ENCODE results near the gene ZNF184. TPM values are rescaled to one million over a fixed set of nuclear protein-coding genes. Genes with fewer than 3 reads are reported as not detected.

ZNF184 gene
- total RNA-seq, 1 donor from 2014 or later: 6.0 TPM

- no peak overlapping the region for H3K4me3 ChIP-seq (ENCODE audit: low read depth, low read length)
- H3K36me3 ChIP-seq (ENCODE audit: control insufficient read depth, insufficient read depth, low read length): no peaks in the 10 kb centered on the region
- TF ChIP-seq CTCF (IDR thresholded peaks at IDR 0.05; ENCODE audit: insufficient read depth, low read length, poor library complexity, severe bottlenecking): no peak
- no peak for DNase-seq (ENCODE audit: low read depth)
- H3K27me3 ChIP-seq (ENCODE audit: control insufficient read depth, insufficient read depth, low read length): no peaks in the 10 kb centered on the region
Measured at GRCh38 chr6:27407153-27407814, 65.6 kb downstream of the ZNF184 start.

- Histone ChIP-seq H3K4me3 (ENCODE audit: low read depth, low read length) (no peak overlapping the region), H3K36me3 (ENCODE audit: control insufficient read depth, insufficient read depth, low read length) (no peaks in the 10 kb centered on the region), H3K27me3 (ENCODE audit: control insufficient read depth, insufficient read depth, low read length) (no peaks in the 10 kb centered on the region)
- TF ChIP-seq CTCF (IDR thresholded peaks at IDR 0.05; ENCODE audit: insufficient read depth, low read length, poor library complexity, severe bottlenecking): no peak
- no peak for DNase-seq (ENCODE audit: low read depth)
Measured at GRCh38 chr6:27406085-27406484, 66.8 kb downstream of the ZNF184 start.

- no peak for TF ChIP-seq CTCF (IDR thresholded peaks at IDR 0.05; ENCODE audit: insufficient read depth, low read length, poor library complexity, severe bottlenecking)
- Histone ChIP-seq H3K4me3 (ENCODE audit: low read depth, low read length) (no peak overlapping the region), H3K27me3 (ENCODE audit: control insufficient read depth, insufficient read depth, low read length) (no peaks in the 10 kb centered on the region), H3K36me3 (ENCODE audit: control insufficient read depth, insufficient read depth, low read length) (no peaks in the 10 kb centered on the region)
- DNase-seq (ENCODE audit: low read depth): no peak
Measured at GRCh38 chr6:27400877-27401642, 71.8 kb downstream of the ZNF184 start.

Other genes starting within 250 kb of the ZNF184 start
- 1.6 and 2.2 TPM in 2 replicates for gene PRSS16, start 225.4 kb downstream of the ZNF184 start, total RNA-seq
- not detected in 2 replicates for gene POM121L2, start 160.8 kb downstream of the ZNF184 start, total RNA-seq
- gene ZNF391, start 84.3 kb downstream of the ZNF184 start, total RNA-seq: 4.4 and 9.0 TPM in 2 replicates

Data from kidney epithelial cell (primary cell).